Measurements from ENCODE around the gene TUT7.
"Not testable (repeated sequence)": the region's sequence is repeated elsewhere in the genome, so short reads cannot be mapped to it uniquely, and the experiment has no call there.

Gene TUT7

DNA sequence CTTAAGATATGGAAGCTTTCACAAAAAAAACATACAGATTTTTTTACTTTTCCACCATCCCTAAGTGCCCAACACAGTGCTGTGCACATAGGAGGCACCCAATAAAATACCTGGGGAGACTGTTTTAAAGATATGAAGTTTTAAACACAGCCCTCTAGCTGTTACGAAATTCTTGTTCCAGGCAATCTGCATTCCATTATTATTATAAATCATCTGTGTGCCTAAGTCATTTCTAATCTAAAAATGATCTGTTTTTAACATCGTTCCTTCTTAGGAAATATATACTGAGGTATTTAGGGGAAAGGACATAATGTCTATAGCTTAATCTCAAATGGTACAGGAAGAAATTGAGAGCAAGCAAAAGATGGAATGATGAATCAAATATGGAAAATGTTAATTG, 39.1 kb downstream of the TUT7 start:
- TF ChIP-seq, protein P1, sequence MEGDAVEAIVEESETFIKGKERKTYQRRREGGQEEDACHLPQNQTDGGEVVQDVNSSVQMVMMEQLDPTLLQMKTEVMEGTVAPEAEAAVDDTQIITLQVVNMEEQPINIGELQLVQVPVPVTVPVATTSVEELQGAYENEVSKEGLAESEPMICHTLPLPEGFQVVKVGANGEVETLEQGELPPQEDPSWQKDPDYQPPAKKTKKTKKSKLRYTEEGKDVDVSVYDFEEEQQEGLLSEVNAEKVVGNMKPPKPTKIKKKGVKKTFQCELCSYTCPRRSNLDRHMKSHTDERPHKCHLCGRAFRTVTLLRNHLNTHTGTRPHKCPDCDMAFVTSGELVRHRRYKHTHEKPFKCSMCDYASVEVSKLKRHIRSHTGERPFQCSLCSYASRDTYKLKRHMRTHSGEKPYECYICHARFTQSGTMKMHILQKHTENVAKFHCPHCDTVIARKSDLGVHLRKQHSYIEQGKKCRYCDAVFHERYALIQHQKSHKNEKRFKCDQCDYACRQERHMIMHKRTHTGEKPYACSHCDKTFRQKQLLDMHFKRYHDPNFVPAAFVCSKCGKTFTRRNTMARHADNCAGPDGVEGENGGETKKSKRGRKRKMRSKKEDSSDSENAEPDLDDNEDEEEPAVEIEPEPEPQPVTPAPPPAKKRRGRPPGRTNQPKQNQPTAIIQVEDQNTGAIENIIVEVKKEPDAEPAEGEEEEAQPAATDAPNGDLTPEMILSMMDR (IDR thresholded peaks at IDR 0.05; ENCODE audit: control insufficient read depth, insufficient read depth, low read depth, low read length, missing control alignments) = no peak
- DNase-seq (ENCODE audit: low read depth) = no peak
- no peak overlapping the region for H3K4me3 ChIP-seq (ENCODE audit: control insufficient read depth, low read depth, low read length)

DNA sequence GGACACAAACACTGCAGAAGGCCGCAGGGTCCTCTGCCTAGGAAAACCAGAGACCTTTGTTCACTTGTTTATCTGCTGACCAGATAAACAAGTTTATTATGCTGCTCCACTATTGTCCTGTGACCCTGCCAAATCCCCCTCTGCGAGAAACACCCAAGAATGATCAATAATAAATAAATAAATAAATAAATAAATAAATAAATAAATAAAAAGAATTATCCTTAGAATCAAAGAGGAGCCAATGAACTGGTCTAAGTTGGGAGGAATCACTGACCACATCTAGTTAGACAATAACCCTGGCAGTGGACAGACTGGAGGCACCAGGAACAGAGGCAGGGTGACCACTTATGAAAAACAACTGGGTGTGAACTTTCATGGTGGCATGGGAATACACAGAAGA, 41.3 kb downstream of the TUT7 start:
- DNase-seq (ENCODE audit: low read depth) = not testable (repeated sequence)

DNA sequence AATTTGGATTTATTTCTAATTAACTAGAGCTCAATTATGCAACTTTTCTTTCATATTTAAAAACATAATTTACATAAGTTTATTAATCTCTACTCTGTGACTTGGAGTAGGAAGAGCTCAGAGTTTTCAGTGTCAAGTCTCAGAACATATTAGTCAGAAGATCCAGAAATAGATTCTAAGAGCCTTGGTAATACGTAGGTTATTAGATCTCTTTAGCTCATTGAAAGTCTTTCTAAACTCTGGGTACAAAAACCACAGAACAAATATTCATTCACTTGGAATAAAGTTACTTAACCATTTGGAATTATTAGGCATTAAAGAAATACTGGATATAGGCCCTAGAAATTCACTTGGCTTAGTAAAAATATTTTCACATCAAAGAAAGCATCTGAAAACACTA, 45.5 kb downstream of the TUT7 start:
- H3K4me3 ChIP-seq (ENCODE audit: control insufficient read depth, low read depth, low read length) = no peak overlapping the region
- TF ChIP-seq, protein P1 (IDR thresholded peaks at IDR 0.05; ENCODE audit: control insufficient read depth, insufficient read depth, low read depth, low read length, missing control alignments) = no peak
- DNase-seq (ENCODE audit: low read depth) = no peak

More for the DNA sequence above, 41.3 kb downstream of the TUT7 start:
- not testable (repeated sequence) for H3K4me3 ChIP-seq (ENCODE audit: control insufficient read depth, low read depth, low read length)

DNA sequence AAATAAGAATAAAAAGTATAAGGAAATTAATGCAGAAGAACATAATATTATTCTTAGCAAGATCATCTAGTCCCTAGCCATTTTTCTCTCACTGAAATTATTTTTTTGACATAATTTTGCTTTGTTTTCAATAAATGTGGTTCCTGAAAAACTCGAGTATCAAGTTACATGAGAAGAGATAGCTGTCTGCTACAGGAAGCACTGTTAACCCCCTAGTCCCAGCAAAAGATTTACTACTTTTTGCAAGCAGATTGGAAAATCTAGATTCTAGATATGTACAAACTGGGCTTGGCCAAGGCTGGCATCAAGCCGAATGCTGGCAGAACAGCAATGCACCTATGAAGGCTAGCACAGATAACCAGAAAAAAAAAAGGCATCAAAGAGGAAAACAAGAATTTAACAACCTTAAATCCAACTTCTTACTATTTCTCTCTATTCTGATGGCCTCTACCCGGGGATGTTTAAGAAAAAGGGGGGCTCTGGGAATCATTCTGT, 49.9 kb downstream of the TUT7 start:
- TF ChIP-seq, protein P1 (IDR thresholded peaks at IDR 0.05; ENCODE audit: control insufficient read depth, insufficient read depth, low read depth, low read length, missing control alignments) = no peak
- no peak overlapping the region for H3K4me3 ChIP-seq (ENCODE audit: control insufficient read depth, low read depth, low read length)
- no peak for DNase-seq (ENCODE audit: low read depth)

DNA sequence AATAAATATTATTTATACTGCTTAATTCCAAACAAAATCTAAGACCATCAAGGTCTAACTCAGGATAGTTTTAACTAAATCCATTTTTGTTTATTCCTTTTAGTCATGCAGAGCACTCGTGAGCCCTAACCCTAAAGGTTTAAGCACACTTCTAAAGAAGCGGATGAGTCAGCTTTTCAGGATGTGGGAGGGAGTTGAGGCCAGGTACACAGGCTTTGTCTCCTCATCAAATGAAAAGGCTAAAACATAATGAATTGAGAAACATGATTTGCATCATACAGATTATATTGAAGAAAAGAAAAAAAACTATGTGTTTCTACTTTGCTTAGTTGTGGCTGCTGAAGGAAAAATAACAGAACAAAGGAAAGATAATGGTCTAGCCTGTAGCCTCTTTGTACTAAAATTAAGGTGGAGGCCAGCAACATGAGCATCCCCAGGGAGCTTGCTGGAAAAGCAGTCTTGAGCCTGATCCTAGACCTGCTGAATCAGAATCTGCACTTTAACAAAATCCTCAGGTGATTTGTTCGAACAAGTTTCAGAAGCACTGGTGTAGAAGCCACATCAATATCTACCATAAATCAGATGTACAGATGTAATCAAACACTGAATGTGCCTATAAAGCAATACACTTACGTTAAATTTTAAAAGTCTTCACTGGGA, 50.8 kb downstream of the TUT7 start:
- TF ChIP-seq, protein P1 (IDR thresholded peaks at IDR 0.05; ENCODE audit: control insufficient read depth, insufficient read depth, low read depth, low read length, missing control alignments) = no peak
- DNase-seq (ENCODE audit: low read depth) = no peak
- no peak overlapping the region for H3K4me3 ChIP-seq (ENCODE audit: control insufficient read depth, low read depth, low read length)

DNA sequence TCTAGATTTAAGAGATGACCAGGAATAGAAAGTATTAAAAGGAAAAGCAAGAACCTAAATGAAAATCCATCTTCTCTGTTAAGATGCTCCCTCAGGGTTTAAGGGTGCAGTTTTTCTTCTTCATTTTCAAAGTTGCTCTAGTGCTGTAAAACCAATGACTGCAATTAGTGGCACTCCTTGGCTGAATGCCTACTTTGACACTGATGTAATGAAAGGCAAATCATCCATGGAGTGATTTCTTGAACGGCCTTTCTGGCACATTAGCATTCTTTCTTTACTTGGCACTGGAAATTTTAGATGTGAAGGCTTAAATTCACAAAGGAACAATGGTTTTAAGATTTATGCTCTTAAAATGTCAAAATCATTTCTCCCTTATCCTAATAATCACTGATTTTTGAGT, 52.5 kb downstream of the TUT7 start:
- no peak overlapping the region for H3K4me3 ChIP-seq (ENCODE audit: control insufficient read depth, low read depth, low read length)
- TF ChIP-seq, protein P1 (IDR thresholded peaks at IDR 0.05; ENCODE audit: control insufficient read depth, insufficient read depth, low read depth, low read length, missing control alignments) = no peak
- DNase-seq (ENCODE audit: low read depth) = no peak

DNA sequence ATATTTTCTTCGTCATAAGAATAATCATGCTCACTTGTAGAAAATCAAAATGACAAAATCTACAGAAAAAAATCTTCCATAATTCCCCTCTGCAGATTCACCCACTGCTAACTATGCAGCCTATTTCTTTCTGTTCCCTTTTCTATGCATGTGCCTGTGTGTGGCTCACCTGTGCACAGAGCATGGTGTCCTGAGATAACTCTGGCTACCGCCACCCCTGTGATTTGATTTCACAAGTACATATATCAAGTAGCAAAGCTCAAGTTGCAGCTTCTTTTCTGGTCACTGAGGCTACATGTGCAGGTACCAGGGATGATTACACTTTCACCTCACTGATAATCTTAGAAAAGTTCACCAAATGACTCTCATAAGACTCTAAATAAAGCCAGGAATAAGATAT, 53.5 kb downstream of the TUT7 start:
- H3K4me3 ChIP-seq (ENCODE audit: control insufficient read depth, low read depth, low read length) = no peak overlapping the region
- no peak for DNase-seq (ENCODE audit: low read depth)
- TF ChIP-seq, protein P1 (IDR thresholded peaks at IDR 0.05; ENCODE audit: control insufficient read depth, insufficient read depth, low read depth, low read length, missing control alignments) = no peak
